Neural progenitor cell (in vitro differentiated cells): ENCODE measurements around the gene MTCL1.

Experiments used
- CTCF ChIP-seq: fragments of 200-600 bp; sonication (generic); IDR thresholded peaks from 2 replicates; pipeline ENCODE4 v1.5.1; 2017; ENCODE audit warnings: antibody characterized with exemption, mild to moderate bottlenecking
- EZH2phosphoT487 ChIP-seq: fragments of 200-600 bp; sonication (generic); IDR thresholded peaks from 2 replicates; pipeline ENCODE4 v1.6.1; 2017; ENCODE audit warnings: antibody characterized with exemption

DNA sequence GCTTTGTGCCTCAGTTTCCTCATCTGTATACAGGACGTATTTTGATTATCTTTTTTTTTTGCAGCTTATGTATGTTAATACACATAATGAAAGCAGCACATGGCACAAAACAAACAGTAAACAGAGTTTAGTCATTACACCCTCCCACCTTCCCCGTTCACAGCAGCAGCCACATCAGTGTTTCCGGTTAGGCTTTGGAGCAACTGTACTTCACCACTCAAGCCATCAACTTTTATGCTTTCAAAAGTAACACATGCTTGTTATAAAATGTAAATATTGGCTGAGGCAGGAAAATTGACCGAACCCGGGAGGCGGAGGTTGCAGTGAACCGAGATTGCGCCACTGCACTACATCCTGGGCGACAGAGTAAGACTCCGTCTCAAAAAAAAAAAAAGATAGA is 117.3 kb downstream of the MTCL1 start:
- no peak for TF ChIP-seq CTCF
- TF ChIP-seq EZH2phosphoT487 = no peak
